A549 (cell line): ENCODE results near the gene TBRG4. TPM values are rescaled to one million over a fixed set of nuclear protein-coding genes. Genes with fewer than 3 reads are reported as not detected.

Source experiments
- ATAC-seq, 2 experiments: fragments of 200-7000 bp in 1 of 2; fragments of >200 bp in 1 of 2; cut with Nextera tagmentation in 1 of 2; cut with Tn5 transposase in 1 of 2; 3 replicates each; pipeline versions ENCODE4 v1.8.0 to v1.9.1; 2018 to 2020; ENCODE audit warnings: mild to moderate bottlenecking in 1 of 2, moderate library complexity in 1 of 2
- CTCF ChIA-PET: fragments of 300-600 bp; sonication (Branson Sonifier 250); formaldehyde crosslinking; extraction: SDS; loops from one replicate; lab custom pipeline; 2021; ENCODE audit warnings: antibody characterized with exemption, inconsistent platforms; lab: Yijun Ruan, JAX
- POLR2A ChIA-PET: fragments of 350-600 bp; formaldehyde crosslinking; extraction: SDS; loops from one replicate; lab custom pipeline; 2021; ENCODE audit warnings: antibody characterized with exemption, inconsistent platforms; lab: Yijun Ruan, JAX
- DNase-seq, 2 experiments: peaks; one replicate each; pipeline versions ENCODE4 v3.0.0 to v3.0.0-alpha.2; 2011 to 2016; ENCODE audit warnings: low read depth in 1 of 2, low spot score in 1 of 2
- FAIRE-seq: peaks from 2 replicates; lab custom pipeline; 2011; peaks lifted over from hg19 to GRCh38; lab: Jason Lieb, UNC
- H3K27ac ChIP-seq, 2 experiments: fragments of >200 bp; sonication (Bioruptor Twin); formaldehyde crosslinking; 3 replicates each; pipeline ENCODE4 v1.5.1; 2016 to 2017
- H3K4me1 ChIP-seq: fragments of >200 bp; sonication (Bioruptor Twin); formaldehyde crosslinking; 3 replicates; pipeline ENCODE4 v1.6.1; 2016
- H3K4me2 ChIP-seq: fragments of >200 bp; sonication (Bioruptor Twin); formaldehyde crosslinking; 3 replicates; pipeline ENCODE4 v1.6.1; 2016
- H3K4me3 ChIP-seq: fragments of >200 bp; sonication (Bioruptor Twin); formaldehyde crosslinking; 3 replicates; pipeline ENCODE4 v1.5.1; 2016
- H3K9me3 ChIP-seq: fragments of >200 bp; sonication (Bioruptor Twin); formaldehyde crosslinking; 3 replicates; pipeline ENCODE4 v1.6.1; 2016
- BHLHE40 ChIP-seq: IDR thresholded peaks from 2 replicates; pipeline ENCODE4 v1.6.1; 2012; ENCODE audit warnings: low read depth, low read length, inconsistent platforms
- CBX2 ChIP-seq: fragments of 200-600 bp; sonication (generic); IDR thresholded peaks from 2 replicates; pipeline ENCODE4 v1.6.1; 2016; ENCODE audit warnings: low read depth, mild to moderate bottlenecking, borderline replicate concordance
- CBX8 ChIP-seq: fragments of 200-600 bp; sonication (generic); IDR thresholded peaks from 2 replicates; pipeline ENCODE4 v1.6.1; 2016
- EHMT2 ChIP-seq: fragments of 200-600 bp; sonication (generic); IDR thresholded peaks from 2 replicates; pipeline ENCODE4 v1.6.1; 2016; ENCODE audit warnings: antibody characterized with exemption, low read depth, mild to moderate bottlenecking, moderate library complexity
- EP300 ChIP-seq, 2 experiments: fragments of >200 bp; sonication (Bioruptor Twin); formaldehyde crosslinking; IDR thresholded peaks; 2 replicates in 1 of 2; 3 replicates in 1 of 2; pipeline ENCODE4 v1.6.1; 2016 to 2017
- ESRRA ChIP-seq: fragments of 150-350 bp; IDR thresholded peaks from 2 replicates; pipeline ENCODE4 v1.6.1; 2014; ENCODE audit warnings: mild to moderate bottlenecking, low read length, borderline replicate concordance
- FOSL2 ChIP-seq, 2 experiments: fragments of 450-650 bp in 1 of 2; fragments of >200 bp in 1 of 2; sonication (Bioruptor Twin) in 1 of 2; formaldehyde crosslinking; IDR thresholded peaks; 2 replicates each; pipeline versions ENCODE4 v1.5.0 to v1.6.1; 2016 to 2020; ENCODE audit warnings: mild to moderate bottlenecking in 1 of 2, moderate library complexity in 1 of 2
- FOXS1 ChIP-seq: fragments of 250-450 bp; sonication (Bioruptor Pico); IDR thresholded peaks from 2 replicates; pipeline ENCODE4 v1.5.0; 2020; ENCODE audit warnings: mild to moderate bottlenecking, moderate library complexity
- HOXA7 ChIP-seq: fragments of 250-450 bp; sonication (Bioruptor Pico); IDR thresholded peaks from 2 replicates; pipeline ENCODE4 v1.5.0; 2020; ENCODE audit warnings: mild to moderate bottlenecking, moderate library complexity
- JUN ChIP-seq, 2 experiments: fragments of >200 bp; sonication (Bioruptor Twin); formaldehyde crosslinking; IDR thresholded peaks; 2 replicates in 1 of 2; 3 replicates in 1 of 2; pipeline ENCODE4 v1.6.1; 2016 to 2017
- JUNB ChIP-seq: fragments of >200 bp; sonication (Bioruptor Twin); formaldehyde crosslinking; IDR thresholded peaks from 2 replicates; pipeline ENCODE4 v1.6.1; 2016
- MAZ ChIP-seq: fragments of 150-350 bp; IDR thresholded peaks from 2 replicates; pipeline ENCODE4 v1.6.1; 2014; ENCODE audit warnings: antibody characterized with exemption, low read depth, low read length, borderline replicate concordance
- MYC ChIP-seq: IDR thresholded peaks from 2 replicates; pipeline ENCODE4 v1.6.1; 2012; ENCODE audit warnings: mild to moderate bottlenecking, inconsistent platforms, low read length, improper control_type of control experiment, borderline replicate concordance
- NFE2L2 ChIP-seq: fragments of 150-350 bp; conservative IDR thresholded peaks from 2 replicates; pipeline ENCODE4 v1.6.1; 2014; ENCODE audit warnings: low read length
- RAD21 ChIP-seq, 2 experiments: fragments of >200 bp in 1 of 2; sonication (Bioruptor Twin) in 1 of 2; formaldehyde crosslinking in 1 of 2; IDR thresholded peaks in 1 of 2; conservative IDR thresholded peaks in 1 of 2; 2 replicates in 1 of 2; 3 replicates in 1 of 2; pipeline ENCODE4 v1.6.1; 2012 to 2018; ENCODE audit warnings: inconsistent platforms in 1 of 2
- SMC3 ChIP-seq: fragments of >200 bp; sonication (Bioruptor Twin); formaldehyde crosslinking; IDR thresholded peaks from 3 replicates; pipeline ENCODE4 v1.6.1; 2018; ENCODE audit warnings: inconsistent platforms
- ZC3H11A ChIP-seq: fragments of 450-650 bp; IDR thresholded peaks from 2 replicates; pipeline ENCODE4 v1.6.1; 2014; ENCODE audit warnings: antibody characterized with exemption, mild to moderate bottlenecking
- ZSCAN20 ChIP-seq: fragments of 250-450 bp; sonication (Bioruptor Pico); IDR thresholded peaks from 2 replicates; pipeline ENCODE4 v1.8.0; 2022; ENCODE audit warnings: mild to moderate bottlenecking, moderate library complexity
- WGBS: methylation state at CpG from one replicate; pipeline ENCODE4 v1.1.6; 2017; ENCODE audit errors: missing lambda C conversion rate; 5-methylcytosine and 5-hydroxymethylcytosine counted together
- polyA plus RNA-seq, 4 experiments: library from polyadenylated mRNA; depleted of rRNA in 3 of 4; stranded (reverse); fragments of >200 nt; fragmentation: RNase III in 1 of 4; extraction: RNeasy Plus Mini Kit Qiagen cat#74134 plus additional on column Dnase treatment in 1 of 4; gene quantifications; 2 replicates in 3 of 4; 3 replicates in 1 of 4; pipeline ENCODE4 v1.2.3, GENCODE V29; 2011 to 2017
- TF ChIP-seq, protein P1 (sequence below): fragments of 450-650 bp; IDR thresholded peaks from 2 replicates; pipeline ENCODE4 v1.6.1; 2014; ENCODE audit warnings: antibody characterized with exemption
- TF ChIP-seq, protein P2 (sequence below): IDR thresholded peaks from 2 replicates; pipeline ENCODE4 v1.6.1; 2012; ENCODE audit warnings: low read depth, borderline replicate concordance
- TF ChIP-seq, protein P3 (sequence below): IDR thresholded peaks from 2 replicates; pipeline ENCODE4 v1.6.1; 2012
- TF ChIP-seq, protein P4 (sequence below): fragments of 150-350 bp; IDR thresholded peaks from 2 replicates; pipeline ENCODE4 v1.6.1; 2014; ENCODE audit warnings: low read depth, mild to moderate bottlenecking, low read length
- TF ChIP-seq, protein P5 (sequence below): fragments of 200-600 bp; sonication (generic); IDR thresholded peaks from 2 replicates; pipeline ENCODE4 v1.6.1; 2016; ENCODE audit warnings: antibody characterized with exemption, mild to moderate bottlenecking, moderate library complexity
- TF ChIP-seq, protein P6 (sequence below): fragments of 250-450 bp; sonication (Bioruptor Pico); IDR thresholded peaks from 2 replicates; pipeline ENCODE4 v1.5.0; 2020; ENCODE audit warnings: low read depth, mild to moderate bottlenecking, moderate library complexity
- TF ChIP-seq, protein P7 (sequence below): fragments of >200 bp; sonication (Bioruptor Twin); formaldehyde crosslinking; IDR thresholded peaks from 3 replicates; pipeline ENCODE4 v1.6.1; 2016

The TBRG4 gene
- polyA plus RNA-seq, 2 of the 4 experiments (the other 2 are of a cell fraction), result 88.8 to 100 TPM

DNA sequence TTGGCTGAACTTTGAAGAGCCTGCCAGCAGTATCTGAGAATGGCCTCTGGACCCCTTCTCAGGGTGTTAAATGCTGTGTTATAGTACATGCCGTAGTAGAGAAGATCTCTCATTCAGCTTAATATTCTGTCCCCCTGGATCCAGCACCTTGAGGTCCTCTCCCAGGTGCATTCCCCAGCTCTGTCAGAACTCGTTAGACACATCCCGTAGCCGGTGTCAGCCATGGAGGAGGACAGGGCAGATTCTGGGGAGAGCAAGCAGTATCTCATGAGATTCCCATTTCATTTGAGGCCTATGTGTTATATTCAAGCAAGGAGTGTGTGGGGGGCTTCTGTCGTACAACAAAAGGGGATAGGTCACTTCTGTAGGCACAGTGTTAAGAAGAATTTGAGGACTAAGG lies 57.6 kb downstream of the TBRG4 start:
- WGBS, result 95% methylated on average over 5 of the region's 5 CpGs
- ChIA-PET CTCF (no interaction called here), POLR2A (no interaction called here)
- Histone ChIP-seq H3K9me3 (no peaks in the 10 kb centered on the region), H3K4me1 (no peaks in the 10 kb centered on the region), H3K4me3 (no peak overlapping the region), H3K27ac (no peak overlapping the region), H3K4me2 (no peak overlapping the region)
- TF ChIP-seq, protein P1, sequence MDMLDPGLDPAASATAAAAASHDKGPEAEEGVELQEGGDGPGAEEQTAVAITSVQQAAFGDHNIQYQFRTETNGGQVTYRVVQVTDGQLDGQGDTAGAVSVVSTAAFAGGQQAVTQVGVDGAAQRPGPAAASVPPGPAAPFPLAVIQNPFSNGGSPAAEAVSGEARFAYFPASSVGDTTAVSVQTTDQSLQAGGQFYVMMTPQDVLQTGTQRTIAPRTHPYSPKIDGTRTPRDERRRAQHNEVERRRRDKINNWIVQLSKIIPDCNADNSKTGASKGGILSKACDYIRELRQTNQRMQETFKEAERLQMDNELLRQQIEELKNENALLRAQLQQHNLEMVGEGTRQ, result no peak
- TF ChIP-seq CBX8, result no peak
- TF ChIP-seq, protein P2, sequence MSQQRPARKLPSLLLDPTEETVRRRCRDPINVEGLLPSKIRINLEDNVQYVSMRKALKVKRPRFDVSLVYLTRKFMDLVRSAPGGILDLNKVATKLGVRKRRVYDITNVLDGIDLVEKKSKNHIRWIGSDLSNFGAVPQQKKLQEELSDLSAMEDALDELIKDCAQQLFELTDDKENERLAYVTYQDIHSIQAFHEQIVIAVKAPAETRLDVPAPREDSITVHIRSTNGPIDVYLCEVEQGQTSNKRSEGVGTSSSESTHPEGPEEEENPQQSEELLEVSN, result no peak
- TF ChIP-seq NFE2L2, result no peak
- TF ChIP-seq, protein P3, sequence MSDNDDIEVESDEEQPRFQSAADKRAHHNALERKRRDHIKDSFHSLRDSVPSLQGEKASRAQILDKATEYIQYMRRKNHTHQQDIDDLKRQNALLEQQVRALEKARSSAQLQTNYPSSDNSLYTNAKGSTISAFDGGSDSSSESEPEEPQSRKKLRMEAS, result no peak
- TF ChIP-seq, protein P4, sequence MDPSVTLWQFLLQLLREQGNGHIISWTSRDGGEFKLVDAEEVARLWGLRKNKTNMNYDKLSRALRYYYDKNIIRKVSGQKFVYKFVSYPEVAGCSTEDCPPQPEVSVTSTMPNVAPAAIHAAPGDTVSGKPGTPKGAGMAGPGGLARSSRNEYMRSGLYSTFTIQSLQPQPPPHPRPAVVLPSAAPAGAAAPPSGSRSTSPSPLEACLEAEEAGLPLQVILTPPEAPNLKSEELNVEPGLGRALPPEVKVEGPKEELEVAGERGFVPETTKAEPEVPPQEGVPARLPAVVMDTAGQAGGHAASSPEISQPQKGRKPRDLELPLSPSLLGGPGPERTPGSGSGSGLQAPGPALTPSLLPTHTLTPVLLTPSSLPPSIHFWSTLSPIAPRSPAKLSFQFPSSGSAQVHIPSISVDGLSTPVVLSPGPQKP, result no peak
- no peak for TF ChIP-seq ESRRA
- no peak for TF ChIP-seq SMC3
- no peak for TF ChIP-seq EP300 (IDR thresholded peaks at IDR 0.05)
- TF ChIP-seq ZC3H11A, result no peak
- TF ChIP-seq, protein P5, sequence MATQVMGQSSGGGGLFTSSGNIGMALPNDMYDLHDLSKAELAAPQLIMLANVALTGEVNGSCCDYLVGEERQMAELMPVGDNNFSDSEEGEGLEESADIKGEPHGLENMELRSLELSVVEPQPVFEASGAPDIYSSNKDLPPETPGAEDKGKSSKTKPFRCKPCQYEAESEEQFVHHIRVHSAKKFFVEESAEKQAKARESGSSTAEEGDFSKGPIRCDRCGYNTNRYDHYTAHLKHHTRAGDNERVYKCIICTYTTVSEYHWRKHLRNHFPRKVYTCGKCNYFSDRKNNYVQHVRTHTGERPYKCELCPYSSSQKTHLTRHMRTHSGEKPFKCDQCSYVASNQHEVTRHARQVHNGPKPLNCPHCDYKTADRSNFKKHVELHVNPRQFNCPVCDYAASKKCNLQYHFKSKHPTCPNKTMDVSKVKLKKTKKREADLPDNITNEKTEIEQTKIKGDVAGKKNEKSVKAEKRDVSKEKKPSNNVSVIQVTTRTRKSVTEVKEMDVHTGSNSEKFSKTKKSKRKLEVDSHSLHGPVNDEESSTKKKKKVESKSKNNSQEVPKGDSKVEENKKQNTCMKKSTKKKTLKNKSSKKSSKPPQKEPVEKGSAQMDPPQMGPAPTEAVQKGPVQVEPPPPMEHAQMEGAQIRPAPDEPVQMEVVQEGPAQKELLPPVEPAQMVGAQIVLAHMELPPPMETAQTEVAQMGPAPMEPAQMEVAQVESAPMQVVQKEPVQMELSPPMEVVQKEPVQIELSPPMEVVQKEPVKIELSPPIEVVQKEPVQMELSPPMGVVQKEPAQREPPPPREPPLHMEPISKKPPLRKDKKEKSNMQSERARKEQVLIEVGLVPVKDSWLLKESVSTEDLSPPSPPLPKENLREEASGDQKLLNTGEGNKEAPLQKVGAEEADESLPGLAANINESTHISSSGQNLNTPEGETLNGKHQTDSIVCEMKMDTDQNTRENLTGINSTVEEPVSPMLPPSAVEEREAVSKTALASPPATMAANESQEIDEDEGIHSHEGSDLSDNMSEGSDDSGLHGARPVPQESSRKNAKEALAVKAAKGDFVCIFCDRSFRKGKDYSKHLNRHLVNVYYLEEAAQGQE, result no peak
- TF ChIP-seq FOXS1 (CRISPR knock-in tag), result no peak
- TF ChIP-seq BHLHE40, result no peak
- TF ChIP-seq, protein P6, sequence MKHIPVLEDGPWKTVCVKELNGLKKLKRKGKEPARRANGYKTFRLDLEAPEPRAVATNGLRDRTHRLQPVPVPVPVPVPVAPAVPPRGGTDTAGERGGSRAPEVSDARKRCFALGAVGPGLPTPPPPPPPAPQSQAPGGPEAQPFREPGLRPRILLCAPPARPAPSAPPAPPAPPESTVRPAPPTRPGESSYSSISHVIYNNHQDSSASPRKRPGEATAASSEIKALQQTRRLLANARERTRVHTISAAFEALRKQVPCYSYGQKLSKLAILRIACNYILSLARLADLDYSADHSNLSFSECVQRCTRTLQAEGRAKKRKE (CRISPR knock-in tag), result no peak
- no peak for TF ChIP-seq FOSL2 (IDR thresholded peaks at IDR 0.05)
- no peak for TF ChIP-seq FOSL2 (CRISPR knock-in tag; IDR thresholded peaks at IDR 0.05)
- TF ChIP-seq, protein P7, sequence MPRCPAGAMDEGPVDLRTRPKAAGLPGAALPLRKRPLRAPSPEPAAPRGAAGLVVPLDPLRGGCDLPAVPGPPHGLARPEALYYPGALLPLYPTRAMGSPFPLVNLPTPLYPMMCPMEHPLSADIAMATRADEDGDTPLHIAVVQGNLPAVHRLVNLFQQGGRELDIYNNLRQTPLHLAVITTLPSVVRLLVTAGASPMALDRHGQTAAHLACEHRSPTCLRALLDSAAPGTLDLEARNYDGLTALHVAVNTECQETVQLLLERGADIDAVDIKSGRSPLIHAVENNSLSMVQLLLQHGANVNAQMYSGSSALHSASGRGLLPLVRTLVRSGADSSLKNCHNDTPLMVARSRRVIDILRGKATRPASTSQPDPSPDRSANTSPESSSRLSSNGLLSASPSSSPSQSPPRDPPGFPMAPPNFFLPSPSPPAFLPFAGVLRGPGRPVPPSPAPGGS, result no peak
- no peak for FAIRE-seq
- no peak for ATAC-seq
- no peak for DNase-seq

DNA sequence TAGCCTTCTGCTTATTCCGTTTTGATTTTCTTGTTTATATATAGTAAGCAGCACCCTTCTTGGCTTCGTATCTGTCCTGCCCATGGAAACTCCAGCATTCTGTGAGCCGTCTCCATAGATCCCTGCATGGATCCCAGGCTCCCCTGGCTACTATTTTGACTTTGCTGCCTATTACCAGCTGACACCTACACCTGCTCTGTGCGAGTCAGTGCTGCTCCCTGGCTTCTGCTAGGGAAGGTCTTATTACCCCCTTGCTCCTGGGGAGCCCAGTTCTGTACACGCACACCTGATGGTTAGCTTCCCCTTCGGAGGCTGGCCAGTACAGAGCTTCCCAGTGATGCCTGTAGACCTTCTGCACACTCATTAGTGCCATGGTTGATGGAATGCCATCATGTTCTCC lies 58.1 kb downstream of the TBRG4 start:
- CTCF ChIA-PET, result interaction anchor here (1.1 kb wide), 1 partner anchor 17 kb away, joined by 3 read pairs; no protein-coding TSS in a partner anchor
- 83% methylated on average over 6 of the region's 6 CpGs for whole genome bisulfite sequencing
- no peak for FAIRE-seq
- no peak for TF ChIP-seq EHMT2
- no peak for TF ChIP-seq JUN (IDR thresholded peaks at IDR 0.05)
- no peak for TF ChIP-seq ZSCAN20
- no peak for TF ChIP-seq NFE2L2
- TF ChIP-seq HOXA7 (CRISPR knock-in tag), result no peak
- no peak for TF ChIP-seq RAD21 (conservative IDR thresholded peaks at IDR 0.05 in 1 of 2, IDR thresholded peaks at IDR 0.05 in 1 of 2)
- no peak for TF ChIP-seq MAZ
- no peak for TF ChIP-seq FOSL2 (IDR thresholded peaks at IDR 0.05)
- TF ChIP-seq FOSL2 (CRISPR knock-in tag; IDR thresholded peaks at IDR 0.05), result no peak
- no peak for TF ChIP-seq JUNB
- TF ChIP-seq, protein P3, result no peak
- no peak for TF ChIP-seq CBX2
- TF ChIP-seq MYC, result no peak
- TF ChIP-seq, protein P2, result no peak
- TF ChIP-seq EP300 (IDR thresholded peaks at IDR 0.05), result no peak

More for the DNA sequence above, 58.1 kb downstream of the TBRG4 start:
- Histone ChIP-seq H3K4me2 (no peak overlapping the region), H3K4me1 (no peaks in the 10 kb centered on the region), H3K9me3 (no peaks in the 10 kb centered on the region), H3K27ac (no peak overlapping the region), H3K4me3 (no peak overlapping the region)
- no peak for ATAC-seq
- POLR2A ChIA-PET, result no interaction called here
- no peak for DNase-seq
